ENCODE measurements around the gene ARPIN.

ARPIN gene

GRCh38 chr15:89917442-89918101 lies 4.8 kb upstream of the ARPIN start:
- TF ChIP-seq TCF12 (IDR thresholded peaks at IDR 0.05; ENCODE audit: low read depth) (no peak), CEBPB (IDR thresholded peaks at IDR 0.05) (no peak), TAF1 (IDR thresholded peaks at IDR 0.05; ENCODE audit: low read depth) (no peak), RAD21 (IDR thresholded peaks at IDR 0.05; ENCODE audit: low read depth) (no peak), NFIC (IDR thresholded peaks at IDR 0.05) (no peak), TEAD4 (IDR thresholded peaks at IDR 0.05) (no peak), MAX (IDR thresholded peaks at IDR 0.05) (no peak), REST (IDR thresholded peaks at IDR 0.05; ENCODE audit: low read depth) (no peak), EGR1 (IDR thresholded peaks at IDR 0.05) (no peak), FOXM1 (IDR thresholded peaks at IDR 0.05; ENCODE audit: borderline replicate concordance, low read depth) (no peak), CREB1 (IDR thresholded peaks at IDR 0.05; ENCODE audit: low read depth) (no peak), USF1 (IDR thresholded peaks at IDR 0.05) (no peak), YY1 (IDR thresholded peaks at IDR 0.05; ENCODE audit: low read depth) (no peak), ZBTB7A (IDR thresholded peaks at IDR 0.05; ENCODE audit: low read depth) (no peak), EP300 (IDR thresholded peaks at IDR 0.05; ENCODE audit: borderline replicate concordance) (no peak)

- TF ChIP-seq ZBTB7A (IDR thresholded peaks at IDR 0.05; ENCODE audit: low read depth) = no peak
- no peak for TF ChIP-seq CREB1 (IDR thresholded peaks at IDR 0.05; ENCODE audit: low read depth)
- TF ChIP-seq TCF12 (IDR thresholded peaks at IDR 0.05; ENCODE audit: low read depth) = no peak
- no peak for TF ChIP-seq TEAD4 (IDR thresholded peaks at IDR 0.05)
- no peak for TF ChIP-seq TAF1 (IDR thresholded peaks at IDR 0.05; ENCODE audit: low read depth)
- TF ChIP-seq MAX (IDR thresholded peaks at IDR 0.05) = no peak
- no peak for TF ChIP-seq REST (IDR thresholded peaks at IDR 0.05; ENCODE audit: low read depth)
- TF ChIP-seq RAD21 (IDR thresholded peaks at IDR 0.05; ENCODE audit: low read depth) = no peak
- no peak for TF ChIP-seq FOXM1 (IDR thresholded peaks at IDR 0.05; ENCODE audit: borderline replicate concordance, low read depth)
- no peak for TF ChIP-seq EGR1 (IDR thresholded peaks at IDR 0.05)
- no peak for TF ChIP-seq CEBPB (IDR thresholded peaks at IDR 0.05)
- no peak for TF ChIP-seq YY1 (IDR thresholded peaks at IDR 0.05; ENCODE audit: low read depth)
- TF ChIP-seq NFIC (IDR thresholded peaks at IDR 0.05) = no peak
- TF ChIP-seq EP300 (IDR thresholded peaks at IDR 0.05; ENCODE audit: borderline replicate concordance) = no peak
- no peak for TF ChIP-seq USF1 (IDR thresholded peaks at IDR 0.05)
Observed at GRCh38 chr15:89916660-89917059, 3.9 kb upstream of the ARPIN start.

- TF ChIP-seq MAX (IDR thresholded peaks at IDR 0.05) (peak; percentile 76), EP300 (IDR thresholded peaks at IDR 0.05; ENCODE audit: borderline replicate concordance) (no peak), ZBTB7A (IDR thresholded peaks at IDR 0.05; ENCODE audit: low read depth) (peak; percentile 5; the same call in 1 of the 2 replicates), CEBPB (IDR thresholded peaks at IDR 0.05) (no peak), TEAD4 (IDR thresholded peaks at IDR 0.05) (no peak), YY1 (IDR thresholded peaks at IDR 0.05; ENCODE audit: low read depth) (peak; percentile 29; the same call in 1 of the 2 replicates), TAF1 (IDR thresholded peaks at IDR 0.05; ENCODE audit: low read depth) (peak; percentile 43; the same call in 1 of the 2 replicates), EGR1 (IDR thresholded peaks at IDR 0.05) (no peak), REST (IDR thresholded peaks at IDR 0.05; ENCODE audit: low read depth) (no peak)
Observed at GRCh38 chr15:89912145-89912673, 543 bp downstream of the ARPIN start.
